T-helper 22 cell (primary cell): ENCODE results near the gene PROKR1.

ENCODE experiments used
- DNase-seq: peaks from one replicate; pipeline ENCODE4 v3.0.0-alpha.2; 2020; ENCODE audit warnings: low read depth

The PROKR1 gene

DNA sequence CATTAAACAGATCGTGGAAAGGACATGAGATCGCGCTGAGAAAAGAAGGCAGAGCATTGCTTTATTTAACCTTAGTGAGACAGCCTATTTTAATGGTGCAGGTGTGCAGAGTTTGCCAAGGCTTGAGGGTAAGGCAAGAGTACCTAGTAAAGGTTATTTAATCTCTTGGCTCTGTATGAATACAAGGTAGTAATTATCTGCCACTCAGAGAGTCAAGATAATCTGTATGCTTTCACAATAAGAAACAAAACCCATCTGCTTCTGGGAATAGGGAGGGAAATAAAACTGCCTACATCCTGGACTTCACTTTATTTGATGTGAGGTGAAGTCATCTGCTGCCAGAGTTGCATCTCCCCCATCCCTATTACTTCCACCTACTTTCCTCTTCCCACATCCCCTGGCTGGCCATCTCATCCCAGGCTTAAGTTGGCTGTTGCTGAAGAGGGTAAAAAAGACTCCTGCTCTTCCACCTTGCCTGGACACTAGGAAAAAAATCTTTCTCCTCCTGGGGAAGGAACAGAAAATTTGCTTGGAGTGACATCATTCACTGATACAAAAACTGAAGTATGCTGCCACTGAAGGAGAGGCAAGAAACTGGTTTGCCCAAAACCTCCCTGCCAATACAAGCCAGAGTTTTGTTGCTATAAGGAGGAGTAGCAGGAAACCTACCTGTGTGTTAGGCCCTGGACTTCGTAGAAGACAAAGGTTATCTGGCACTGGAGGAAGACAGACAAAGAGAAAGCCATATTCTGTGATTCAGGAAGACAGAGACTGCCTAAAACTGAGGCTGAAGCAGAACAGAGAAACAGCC lies 55.4 kb downstream of the PROKR1 start:
- DNase-seq = no peak

DNA sequence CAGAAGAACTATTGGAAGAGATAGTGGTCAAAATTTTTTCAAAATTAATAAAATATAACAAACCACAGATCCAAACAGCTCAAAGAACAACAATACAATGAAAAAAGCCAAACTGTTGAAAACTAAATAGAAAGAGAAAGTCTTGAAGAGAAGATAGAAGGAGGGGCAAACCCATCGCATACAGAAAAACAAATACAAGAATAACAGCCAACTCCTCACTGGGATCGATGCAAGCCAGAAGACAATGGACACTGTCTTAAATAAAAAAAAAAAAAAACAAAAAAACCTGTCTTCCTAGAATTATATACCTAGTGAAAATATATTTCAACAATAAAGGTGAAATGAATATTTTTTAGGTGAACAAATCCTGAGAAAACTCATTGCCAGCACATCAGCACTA lies 57.2 kb downstream of the PROKR1 start:
- no peak for DNase-seq

DNA sequence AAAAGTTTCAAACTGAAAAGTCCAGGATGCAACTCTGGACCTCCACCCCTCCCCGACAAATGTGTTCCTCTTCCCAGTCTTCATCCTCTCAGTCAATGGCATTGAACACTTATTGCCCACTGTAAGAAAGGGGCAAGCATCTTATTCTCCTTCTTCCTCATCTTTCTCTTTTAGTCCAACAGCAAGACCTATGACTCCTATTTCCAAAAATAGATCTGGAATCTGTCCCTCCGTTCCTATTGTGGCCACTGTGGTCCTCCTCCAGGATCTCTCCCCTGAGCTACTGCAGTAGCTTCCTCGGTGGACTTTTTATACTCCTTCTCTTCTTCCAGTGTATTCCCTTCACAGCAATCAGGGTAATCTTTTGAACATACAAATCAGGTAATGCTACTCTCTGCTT lies 63.3 kb downstream of the PROKR1 start:
- no peak for DNase-seq
